ENCODE results near the gene UNC13A. TPM values are rescaled to one million over a fixed set of nuclear protein-coding genes. Genes with fewer than 3 reads are reported as not detected.

Gene UNC13A
- total RNA-seq, 1 experiment from 2014 or later, result 22.2 TPM

- Histone ChIP-seq H3K27me3 (ENCODE audit: insufficient read depth, low read length) (no peaks in the 10 kb centered on the region), H2BK12ac (ENCODE audit: insufficient read length, low read depth, low read length) (no peak overlapping the region), H3K4me2 (ENCODE audit: insufficient read depth, insufficient read length, low read length) (no peak overlapping the region), H4K20me1 (ENCODE audit: control insufficient read depth, insufficient read depth, insufficient read length) (no peaks in the 10 kb centered on the region), H2BK20ac (ENCODE audit: low read depth, low read length, poor library complexity, severe bottlenecking) (no peak overlapping the region), H3T11ph (ENCODE audit: low read length) (no peak overlapping the region), H3K18ac (ENCODE audit: insufficient read length, low read depth, low read length) (no peak overlapping the region), H4K8ac (replicated peaks; ENCODE audit: insufficient read length, low read depth, low read length) (no peak overlapping the region), H3K56ac (ENCODE audit: insufficient read length, low read depth, low read length) (no peak overlapping the region), H2BK15ac (ENCODE audit: low read depth, low read length) (no peak overlapping the region), H3K14ac (ENCODE audit: insufficient read depth, low read length) (no peak overlapping the region; the same call in 1 of the 2 replicates), H2BK5ac (ENCODE audit: insufficient read length, low read length) (no peak overlapping the region), H2AK5ac (ENCODE audit: insufficient read length, low read length) (no peak overlapping the region), H3K9ac (ENCODE audit: extremely low read depth, insufficient read length, low read length) (no peak overlapping the region), H3K4me1 (ENCODE audit: insufficient read depth, low read length) (no peaks in the 10 kb centered on the region), H3K27ac (ENCODE audit: insufficient read length, low read depth, low read length) (no peak overlapping the region), H3K79me1 (ENCODE audit: insufficient read depth, low read depth, low read length, poor library complexity, severe bottlenecking) (no peaks in the 10 kb centered on the region), H3K23ac (ENCODE audit: insufficient read length, low read depth, low read length) (no peak overlapping the region), H2AFZ (ENCODE audit: low read length) (no peak overlapping the region), H3K9me3 (ENCODE audit: control insufficient read depth, low read depth, low read length) (no peaks in the 10 kb centered on the region), H4K91ac (ENCODE audit: insufficient read length, low read depth, low read length) (no peak overlapping the region), H2BK120ac (ENCODE audit: low read depth, low read length, poor library complexity, severe bottlenecking) (no peak overlapping the region), H4K5ac (ENCODE audit: insufficient read length, low read depth, low read length) (no peak overlapping the region), H3K4ac (ENCODE audit: low read depth, low read length) (no peak overlapping the region), H3K23me2 (ENCODE audit: insufficient read length, low read depth, low read length, poor library complexity, severe bottlenecking) (no peaks in the 10 kb centered on the region), H3K79me2 (ENCODE audit: insufficient read depth, low read length) (no peaks in the 10 kb centered on the region)
- H3K4me3 Mint-ChIP-seq, result no peak overlapping the region
- peak overlapping the region in 1 of 3 experiments; percentile 77; a peak in 2 of 7 replicates for H3K27ac Mint-ChIP-seq
- no CpG with 5 or more reads among the region's 20 CpGs for WGBS (ENCODE audit: extremely low coverage, insufficient read length, low lambda C conversion rate)
- no peaks in the 10 kb centered on the region; the same call in 1 of the 2 replicates for H3K27me3 Mint-ChIP-seq (ENCODE audit: low read depth)
- no peak for TF ChIP-seq CTCF (conservative IDR thresholded peaks at IDR 0.05)
- peaks cover 20 to 41% (median 33%) of the 10 kb centered on the region in 3 experiments; a peak in 6 of 7 replicates for H3K36me3 Mint-ChIP-seq (ENCODE audit: insufficient read depth in 1 of 3, low read depth in 3 of 3)
- DNase-seq, result no peak
- peaks cover 0 to 9% of the 10 kb centered on the region in 2 experiments; a peak in 2 of 4 replicates for H3K4me1 Mint-ChIP-seq
- no peaks in the 10 kb centered on the region for H3K9me3 Mint-ChIP-seq
Observed at GRCh38 chr19:17645339-17645963, 42.7 kb downstream of the UNC13A start.

Data from H9 (cell line).